Caco-2 (cell line): Measurements from ENCODE around the gene PTPRN2. TPM values are rescaled to one million over a fixed set of nuclear protein-coding genes. Genes with fewer than 3 reads are reported as not detected.
A peak's percentile ranks its signal among the peaks of the same experiment; 100 is the strongest.

Source experiments
- BruUV-seq: library from RNA; stranded (reverse); fragments of 400-500 nt; replicated peaks from 2 replicates; lab custom pipeline; 2021; lab: Mats Ljungman, UMichigan
- CTCF ChIA-PET: fragments of 300-600 bp; sonication (Branson Sonifier 250); formaldehyde crosslinking; loops from one replicate; lab custom pipeline; 2022; ENCODE audit warnings: antibody characterized with exemption; lab: Charles Lee
- POLR2A ChIA-PET: fragments of 300-600 bp; sonication (Branson Sonifier 250); formaldehyde crosslinking; loops from one replicate; lab custom pipeline; 2022; ENCODE audit warnings: antibody characterized with exemption; lab: Charles Lee
- DNase-seq, 2 experiments: peaks; one replicate each; pipeline versions ENCODE4 v3.0.0 to v3.0.0-alpha.2; 2020 to 2022
- H3K27me3 ChIP-seq: replicated peaks from 2 replicates; pipeline ENCODE4 v1.6.0; 2011; ENCODE audit warnings: low read length; ENCODE audit not compliant: control insufficient read depth, insufficient read depth
- H3K36me3 ChIP-seq: 2 replicates; pipeline ENCODE4 v1.5.1; 2011; ENCODE audit warnings: low read length; ENCODE audit not compliant: control insufficient read depth, insufficient read depth
- H3K4me1 ChIP-seq: fragments of 250-450 bp; sonication (Bioruptor Pico); 2 replicates; pipeline ENCODE4 v1.5.1; 2020; ENCODE audit warnings: mild to moderate bottlenecking
- H3K4me3 ChIP-seq: 2 replicates; pipeline ENCODE4 v1.5.1; 2011; ENCODE audit warnings: low read depth, mild to moderate bottlenecking, control low read depth, low read length
- H3K9me3 ChIP-seq: fragments of 250-450 bp; sonication (Bioruptor Pico); 2 replicates; pipeline ENCODE4 v1.5.1; 2020; ENCODE audit warnings: mild to moderate bottlenecking, moderate library complexity
- H3K27ac Mint-ChIP-seq: one replicate; pipeline ENCODE4 v1.8.0; 2022; ENCODE audit warnings: mixed read lengths; ENCODE audit not compliant: unreplicated experiment
- H3K27me3 Mint-ChIP-seq: one replicate; pipeline ENCODE4 v1.8.0; 2022; ENCODE audit warnings: mixed read lengths; ENCODE audit not compliant: insufficient read depth, unreplicated experiment
- H3K36me3 Mint-ChIP-seq: one replicate; pipeline ENCODE4 v1.8.0; 2022; ENCODE audit warnings: mild to moderate bottlenecking, mixed read lengths; ENCODE audit not compliant: insufficient read depth, unreplicated experiment
- H3K4me1 Mint-ChIP-seq: one replicate; pipeline ENCODE4 v1.8.0; 2022; ENCODE audit warnings: low read depth, mixed read lengths; ENCODE audit not compliant: unreplicated experiment
- H3K4me3 Mint-ChIP-seq: one replicate; pipeline ENCODE4 v1.8.0; 2022; ENCODE audit warnings: mild to moderate bottlenecking, moderate library complexity, mixed read lengths; ENCODE audit not compliant: unreplicated experiment
- H3K9me3 Mint-ChIP-seq: one replicate; pipeline ENCODE4 v1.8.0; 2022; ENCODE audit warnings: mixed read lengths; ENCODE audit not compliant: unreplicated experiment
- CTCF ChIP-seq, 2 experiments: fragments of 200-600 bp in 1 of 2; IDR thresholded peaks; 1 replicate in 1 of 2; 2 replicates in 1 of 2; pipeline versions ENCODE4 v1.5.1 to v1.8.0; 2011 to 2022; ENCODE audit warnings: antibody characterized with exemption in 1 of 2, control low read depth in 1 of 2, inconsistent platforms in 1 of 2, low read depth in 1 of 2, low read length in 1 of 2, mild to moderate bottlenecking in 1 of 2, moderate library complexity in 1 of 2; ENCODE audit not compliant: insufficient read depth in 1 of 2, severe bottlenecking in 1 of 2, unreplicated experiment in 1 of 2
- intact Hi-C: fragments of 100-400 bp; cut with micrococcal nuclease; formaldehyde crosslinking; loops from one replicate; pipeline ENCODE4 v1.10.0; 2022; ENCODE audit not compliant: unreplicated experiment
- total RNA-seq: library from RNA; stranded (reverse); gene quantifications from 2 replicates; pipeline ENCODE4 v1.2.3, GENCODE V29; 2022

PTPRN2 gene
- total RNA-seq, 1 experiment from 2014 or later: 1.4 TPM

- H3K27ac Mint-ChIP-seq: no peak overlapping the region
- no peaks in the 10 kb centered on the region for H3K27me3 ChIP-seq
- H3K36me3 Mint-ChIP-seq: peaks cover 5% of the 10 kb centered on the region
- POLR2A ChIA-PET: no interaction called here
- BruUV-seq: no TSS peak
- no peaks in the 10 kb centered on the region for H3K9me3 Mint-ChIP-seq
- no peak overlapping the region for H3K4me3 Mint-ChIP-seq
- no peaks in the 10 kb centered on the region for H3K4me1 Mint-ChIP-seq
- no peaks in the 10 kb centered on the region for H3K36me3 ChIP-seq
- H3K27me3 Mint-ChIP-seq: peaks cover 10% of the 10 kb centered on the region
- no peaks in the 10 kb centered on the region for H3K9me3 ChIP-seq
- TF ChIP-seq CTCF (IDR thresholded peaks at IDR 0.05; ENCODE audit: insufficient read depth in 1 of 2, low read depth in 1 of 2, low read length in 1 of 2, severe bottlenecking in 1 of 2, unreplicated experiment in 1 of 2): no peak
- H3K4me3 ChIP-seq: no peak overlapping the region
- intact Hi-C loops: no loop called here
- H3K4me1 ChIP-seq: no peaks in the 10 kb centered on the region
- no peak for DNase-seq
- CTCF ChIA-PET: no interaction called here
These were observed 908.0 kb downstream of the PTPRN2 start for GRCh38 chr7:157679607-157680006.

GRCh38 chr7:157678501-157678900 lies 909.1 kb downstream of the PTPRN2 start:
- no peaks in the 10 kb centered on the region for H3K27me3 ChIP-seq
- BruUV-seq: no TSS peak
- H3K4me1 ChIP-seq: no peaks in the 10 kb centered on the region
- peaks cover 10% of the 10 kb centered on the region for H3K27me3 Mint-ChIP-seq
- peaks cover 5% of the 10 kb centered on the region for H3K36me3 Mint-ChIP-seq
- no peak for TF ChIP-seq CTCF (IDR thresholded peaks at IDR 0.05; ENCODE audit: insufficient read depth in 1 of 2, low read depth in 1 of 2, low read length in 1 of 2, severe bottlenecking in 1 of 2, unreplicated experiment in 1 of 2)
- no peaks in the 10 kb centered on the region for H3K4me1 Mint-ChIP-seq
- no peaks in the 10 kb centered on the region for H3K9me3 ChIP-seq
- no peaks in the 10 kb centered on the region for H3K9me3 Mint-ChIP-seq
- no peaks in the 10 kb centered on the region for H3K36me3 ChIP-seq
- no peak for DNase-seq
- no peak overlapping the region for H3K4me3 ChIP-seq
- intact Hi-C loops: no loop called here
- ChIA-PET CTCF (no interaction called here), POLR2A (no interaction called here)
- H3K4me3 Mint-ChIP-seq: no peak overlapping the region
- H3K27ac Mint-ChIP-seq: no peak overlapping the region

- no TSS peak for BruUV-seq
- Mint-ChIP-seq H3K4me1 (no peaks in the 10 kb centered on the region), H3K27me3 (peaks cover 11% of the 10 kb centered on the region), H3K9me3 (no peaks in the 10 kb centered on the region), H3K36me3 (peaks cover 5% of the 10 kb centered on the region), H3K4me3 (no peak overlapping the region), H3K27ac (no peak overlapping the region)
- Histone ChIP-seq H3K27me3 (no peaks in the 10 kb centered on the region), H3K9me3 (no peaks in the 10 kb centered on the region), H3K4me3 (no peak overlapping the region), H3K36me3 (no peaks in the 10 kb centered on the region), H3K4me1 (no peaks in the 10 kb centered on the region)
- intact Hi-C loops: no loop called here
- ChIA-PET CTCF (no interaction called here), POLR2A (no interaction called here)
- DNase-seq: peak in 1 of 2 experiments; percentile 28
- TF ChIP-seq CTCF (IDR thresholded peaks at IDR 0.05; ENCODE audit: insufficient read depth in 1 of 2, low read depth in 1 of 2, low read length in 1 of 2, severe bottlenecking in 1 of 2, unreplicated experiment in 1 of 2): no peak
These were observed 911.0 kb downstream of the PTPRN2 start for GRCh38 chr7:157676456-157677255.
